Activated T-helper 2 cell treated with anti-CD3 and anti-CD28 coated beads, Interferon-gamma antibody, Interleukin-2, Interleukin-4, amounts not matched to agents 10 μg/mL and 5 μg/mL and 100 μg/mL, durations not matched to agents 14 hours and 24 hours and 36 hours (primary cell): ENCODE measurements around the gene GPR141. TPM values are rescaled to one million over a fixed set of nuclear protein-coding genes. Genes with fewer than 3 reads are reported as not detected.

Experiments used
- DNase-seq: peaks from one replicate; pipeline ENCODE4 v3.0.0; 2021; ENCODE audit warnings: low spot score
- H3K27ac Mint-ChIP-seq: one replicate; pipeline ENCODE4 v1.8.0; 2021; ENCODE audit warnings: mixed read lengths
- H3K27me3 Mint-ChIP-seq: one replicate; pipeline ENCODE4 v1.8.0; 2021; ENCODE audit warnings: low read depth, mixed read lengths
- H3K36me3 Mint-ChIP-seq: one replicate; pipeline ENCODE4 v1.8.0; 2021; ENCODE audit warnings: low read depth, mixed read lengths
- H3K4me1 Mint-ChIP-seq: one replicate; pipeline ENCODE4 v1.8.0; 2021; ENCODE audit warnings: low read depth, mixed read lengths
- H3K4me3 Mint-ChIP-seq: one replicate; pipeline ENCODE4 v1.8.0; 2021; ENCODE audit warnings: low read depth, mild to moderate bottlenecking, moderate library complexity, mixed read lengths
- H3K9me3 Mint-ChIP-seq: one replicate; pipeline ENCODE4 v1.8.0; 2021; ENCODE audit warnings: mixed read lengths
- intact Hi-C: fragments of 100-400 bp; cut with micrococcal nuclease; formaldehyde crosslinking; loops from one replicate; pipeline ENCODE4 v1.15.1; 2023
- total RNA-seq: library from RNA; stranded (reverse); gene quantifications from 2 replicates; pipeline ENCODE4 v1.2.3, GENCODE V29; 2022

GPR141 gene
- total RNA-seq, 1 donor from 2014 or later, result not detected

DNA sequence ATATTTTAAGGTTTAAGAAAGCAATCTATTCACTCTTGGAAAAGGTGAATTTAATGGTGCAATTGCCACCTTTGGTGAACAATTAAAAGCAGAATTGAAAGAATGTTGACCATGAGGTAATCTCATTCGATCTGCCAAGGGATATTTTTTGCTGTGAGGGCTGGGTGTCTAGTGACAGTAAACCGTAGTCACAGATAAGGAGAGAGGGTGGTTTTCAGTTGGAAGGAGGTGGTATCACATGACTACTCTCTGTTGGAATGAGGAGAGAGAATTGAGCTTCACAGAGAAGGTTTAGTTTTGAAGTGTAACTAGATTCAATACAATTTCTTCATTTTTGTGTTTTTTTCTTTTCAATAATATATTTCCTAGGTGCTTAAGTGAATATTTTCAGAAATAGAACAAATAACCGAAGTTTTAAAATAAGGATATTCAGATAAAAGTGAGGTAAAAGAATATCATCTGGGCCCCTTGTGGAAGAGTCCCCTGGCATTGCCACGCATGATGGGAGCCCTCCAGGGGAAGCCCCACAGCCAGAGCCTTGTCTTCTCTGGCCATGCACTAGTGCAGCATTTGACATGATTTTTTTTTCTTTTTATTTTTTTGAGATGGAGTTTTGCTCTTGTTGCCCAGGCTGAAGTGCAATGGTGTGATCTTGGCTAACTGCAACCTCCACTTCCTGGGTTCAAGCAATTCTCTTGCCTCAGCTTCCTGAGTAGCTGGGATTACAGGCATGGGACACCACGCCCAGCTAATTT is 73.4 kb downstream of the GPR141 start:
- no peak overlapping the region for H3K4me3 Mint-ChIP-seq
- intact Hi-C loops, result no loop called here
- no peak overlapping the region for H3K27ac Mint-ChIP-seq
- no peaks in the 10 kb centered on the region for H3K4me1 Mint-ChIP-seq
- peaks cover 7% of the 10 kb centered on the region for H3K27me3 Mint-ChIP-seq
- H3K9me3 Mint-ChIP-seq, result no peaks in the 10 kb centered on the region
- no peak for DNase-seq
- H3K36me3 Mint-ChIP-seq, result no peaks in the 10 kb centered on the region

DNA sequence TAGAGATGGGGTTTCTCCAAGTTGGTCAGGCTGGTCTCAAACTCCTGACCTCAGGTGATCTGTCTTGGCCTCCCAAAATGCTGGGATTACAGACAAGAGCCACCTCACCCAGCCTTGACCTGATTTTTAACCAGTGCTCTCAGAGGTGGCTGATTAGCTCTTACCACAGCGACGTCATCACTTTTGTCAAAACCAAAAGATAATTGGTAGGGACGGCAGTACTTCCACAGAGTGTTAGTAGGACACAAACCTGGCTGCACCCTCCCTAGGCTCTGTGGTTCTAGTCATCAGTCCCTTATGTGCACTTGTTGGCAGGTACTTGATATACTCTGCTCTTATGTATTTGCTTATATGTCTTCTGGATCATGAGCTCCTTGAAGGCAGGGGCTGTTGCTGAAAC is 74.0 kb downstream of the GPR141 start:
- no peak overlapping the region for H3K4me3 Mint-ChIP-seq
- H3K9me3 Mint-ChIP-seq, result no peaks in the 10 kb centered on the region
- H3K36me3 Mint-ChIP-seq, result no peaks in the 10 kb centered on the region
- H3K4me1 Mint-ChIP-seq, result no peaks in the 10 kb centered on the region
- H3K27me3 Mint-ChIP-seq, result peaks cover 7% of the 10 kb centered on the region
- intact Hi-C loops, result no loop called here
- no peak for DNase-seq
- H3K27ac Mint-ChIP-seq, result no peak overlapping the region

DNA sequence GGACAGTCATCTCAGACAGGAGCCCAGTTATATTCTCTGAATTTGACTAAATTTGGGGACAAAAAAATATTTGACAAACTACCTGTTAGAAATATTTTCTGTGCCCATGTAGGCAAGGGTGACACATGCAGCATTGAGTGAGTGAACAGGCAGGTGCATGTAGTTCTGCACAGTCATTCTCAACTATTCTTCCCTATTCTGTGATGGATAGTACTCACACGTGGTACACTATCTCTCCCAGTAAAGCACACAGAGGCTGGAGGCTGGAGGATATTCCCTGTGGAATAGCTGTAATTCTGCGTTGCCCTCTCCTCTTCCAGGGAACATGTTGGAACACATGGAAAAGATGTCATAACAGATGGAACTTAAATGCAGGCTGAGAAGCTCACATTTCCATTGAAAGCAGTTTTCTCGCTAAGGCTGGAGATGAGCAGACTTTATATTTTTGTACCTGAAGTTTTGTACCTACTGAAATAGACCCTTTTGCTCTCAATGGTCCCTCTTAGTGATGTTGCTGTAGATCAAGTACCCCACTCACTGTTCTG is 75.0 kb downstream of the GPR141 start:
- Mint-ChIP-seq H3K9me3 (no peaks in the 10 kb centered on the region), H3K27ac (no peak overlapping the region), H3K4me3 (no peak overlapping the region), H3K36me3 (no peaks in the 10 kb centered on the region), H3K4me1 (no peaks in the 10 kb centered on the region), H3K27me3 (peaks cover 7% of the 10 kb centered on the region)
- intact Hi-C loops, result no loop called here
- DNase-seq, result no peak

DNA sequence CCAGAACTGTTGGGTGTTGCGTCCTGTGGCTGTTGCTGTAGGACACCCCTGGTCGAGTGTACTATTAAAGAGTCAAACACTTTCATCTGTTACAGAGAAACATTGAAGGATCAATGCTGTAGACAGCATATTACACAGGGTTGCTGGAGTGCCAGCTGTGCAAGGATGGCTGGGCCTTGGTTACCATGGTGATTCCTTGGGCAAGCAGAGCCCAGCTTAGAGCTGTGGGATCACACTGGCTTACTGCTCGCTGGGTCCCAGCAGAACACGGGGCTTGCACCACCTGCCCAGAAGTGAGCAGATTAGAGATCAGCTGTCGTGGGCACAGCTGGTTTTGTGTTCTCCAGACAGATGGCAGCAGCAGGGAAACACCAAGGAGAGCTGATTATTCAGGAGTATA is 76.0 kb downstream of the GPR141 start:
- DNase-seq, result no peak
- intact Hi-C loops, result no loop called here
- no peaks in the 10 kb centered on the region for H3K4me1 Mint-ChIP-seq

DNA sequence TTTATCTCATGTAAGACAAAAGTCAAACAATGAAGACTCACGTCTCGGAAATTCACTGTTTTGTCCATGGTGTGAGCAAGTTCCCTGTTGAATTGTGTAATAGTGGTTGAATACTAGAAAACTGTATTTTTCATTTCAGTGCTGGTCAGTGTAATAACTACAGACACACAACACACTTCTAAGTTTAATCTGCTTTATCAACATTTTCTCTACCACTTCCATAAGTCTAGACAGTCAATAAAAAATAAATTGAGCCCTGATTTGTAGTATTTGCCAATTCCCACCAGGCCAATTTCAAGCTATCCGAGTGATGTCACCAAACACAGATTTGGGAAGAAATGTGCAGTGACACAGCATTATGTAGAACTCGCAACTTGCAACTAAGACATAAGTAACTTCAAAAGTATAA is 81.9 kb downstream of the GPR141 start:
- Mint-ChIP-seq H3K27ac (no peak overlapping the region), H3K9me3 (no peaks in the 10 kb centered on the region), H3K27me3 (peaks cover 5% of the 10 kb centered on the region), H3K4me3 (no peak overlapping the region), H3K36me3 (no peaks in the 10 kb centered on the region), H3K4me1 (peaks cover 7% of the 10 kb centered on the region)
- intact Hi-C loops, result no loop called here
- DNase-seq, result no peak

More for the DNA sequence above, 76.0 kb downstream of the GPR141 start:
- Mint-ChIP-seq H3K9me3 (no peaks in the 10 kb centered on the region), H3K4me3 (no peak overlapping the region), H3K36me3 (no peaks in the 10 kb centered on the region), H3K27me3 (peaks cover 7% of the 10 kb centered on the region), H3K27ac (no peak overlapping the region)

DNA sequence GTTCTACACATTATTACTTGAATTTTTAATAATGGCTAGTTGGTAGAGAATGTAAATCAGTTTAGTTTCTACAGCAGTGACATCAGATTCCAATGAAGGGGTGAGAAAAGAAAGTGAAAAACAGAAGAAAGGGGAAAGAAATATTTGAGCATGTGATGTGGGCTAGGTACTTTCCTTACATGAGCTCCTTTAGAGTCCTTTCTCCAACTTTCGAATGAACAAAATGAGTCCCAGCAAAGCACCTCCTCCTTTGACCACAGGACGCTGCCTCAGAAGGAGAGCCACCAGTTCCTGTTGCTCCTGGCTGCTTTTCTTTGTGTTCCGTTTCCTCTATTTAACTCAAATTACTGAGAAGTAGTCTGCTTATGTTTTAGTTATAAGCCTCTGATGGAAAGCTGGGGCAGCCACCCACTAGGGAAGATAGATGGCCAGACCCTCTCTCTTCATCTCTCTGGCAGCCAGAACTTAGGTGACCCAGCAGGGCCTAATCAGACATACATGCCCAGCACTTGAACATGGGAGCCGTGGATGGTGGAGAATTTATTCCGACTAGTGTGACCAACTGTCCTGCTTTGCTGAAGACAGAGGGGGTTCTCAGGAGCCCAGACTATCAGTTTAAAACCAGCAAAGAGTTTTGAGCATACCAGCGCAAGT is 82.4 kb downstream of the GPR141 start:
- H3K4me3 Mint-ChIP-seq, result no peak overlapping the region
- peaks cover 7% of the 10 kb centered on the region for H3K4me1 Mint-ChIP-seq
- no peaks in the 10 kb centered on the region for H3K9me3 Mint-ChIP-seq
- peaks cover 2% of the 10 kb centered on the region for H3K27me3 Mint-ChIP-seq
- DNase-seq, result no peak
- H3K27ac Mint-ChIP-seq, result no peak overlapping the region
- H3K36me3 Mint-ChIP-seq, result no peaks in the 10 kb centered on the region
- intact Hi-C loops, result no loop called here

DNA sequence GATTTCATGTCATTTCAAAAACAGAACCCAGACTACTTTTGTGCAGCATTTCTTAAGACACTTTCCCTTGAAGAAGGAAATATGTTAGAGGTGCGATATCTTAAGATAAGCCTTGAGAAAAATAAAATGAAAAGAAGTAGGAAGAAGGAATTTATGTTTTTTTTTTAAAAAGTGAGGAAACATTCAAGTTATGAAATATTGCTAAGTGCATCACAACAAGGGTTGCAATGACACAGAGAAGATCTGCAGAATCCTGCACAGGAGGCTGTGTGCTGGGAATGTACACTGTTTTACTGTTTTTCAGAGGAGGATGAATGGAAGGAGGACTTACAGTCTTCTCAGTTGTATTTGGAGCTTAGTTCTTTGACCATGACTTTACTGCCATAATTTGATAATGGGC is 85.0 kb downstream of the GPR141 start:
- no peaks in the 10 kb centered on the region for H3K9me3 Mint-ChIP-seq
- no peaks in the 10 kb centered on the region for H3K36me3 Mint-ChIP-seq
- H3K27ac Mint-ChIP-seq, result no peak overlapping the region
- H3K4me1 Mint-ChIP-seq, result peaks cover 7% of the 10 kb centered on the region
- H3K27me3 Mint-ChIP-seq, result no peaks in the 10 kb centered on the region
- H3K4me3 Mint-ChIP-seq, result no peak overlapping the region
- no peak for DNase-seq
- intact Hi-C loops, result no loop called here

DNA sequence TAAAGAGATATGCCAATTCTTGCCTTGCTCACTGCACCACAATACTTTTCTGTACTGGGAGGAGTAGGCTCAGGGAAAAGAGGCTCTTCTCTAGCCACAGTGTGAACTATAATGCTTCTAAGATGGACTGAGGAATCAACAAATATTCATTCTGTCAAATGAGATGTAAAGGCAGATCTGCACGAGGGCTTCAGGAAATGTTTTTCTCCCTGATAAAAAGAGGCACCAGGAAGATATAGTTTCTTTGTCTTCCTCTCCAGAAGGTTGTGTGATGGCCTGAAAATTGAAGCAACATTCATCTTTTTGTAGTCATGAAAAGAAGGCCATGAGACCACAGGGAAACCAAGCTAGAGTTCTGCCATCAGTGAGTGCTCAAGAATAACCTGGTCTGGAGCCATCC is 85.7 kb downstream of the GPR141 start:
- Mint-ChIP-seq H3K27me3 (no peaks in the 10 kb centered on the region), H3K9me3 (no peaks in the 10 kb centered on the region), H3K27ac (no peak overlapping the region), H3K36me3 (no peaks in the 10 kb centered on the region), H3K4me1 (peaks cover 7% of the 10 kb centered on the region), H3K4me3 (no peak overlapping the region)
- no peak for DNase-seq
- intact Hi-C loops, result no loop called here

DNA sequence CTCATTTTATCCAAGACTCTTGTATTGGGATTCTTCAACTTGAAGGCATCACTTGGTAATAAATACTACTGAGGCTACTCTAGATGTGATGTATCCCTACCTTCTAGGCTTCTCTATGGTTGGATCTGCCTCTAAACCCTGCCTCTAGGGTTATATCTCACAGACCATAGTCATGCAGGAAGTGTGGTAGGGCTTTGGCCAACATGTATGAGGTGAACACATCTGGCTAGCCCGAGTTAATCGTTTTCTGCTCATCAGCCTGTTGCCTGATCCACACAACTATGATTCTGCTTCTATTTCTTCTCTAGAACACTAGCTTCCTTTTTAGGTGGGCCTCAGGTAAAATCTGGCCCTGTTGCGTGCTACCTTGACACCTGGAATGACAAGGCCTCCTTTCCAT is 86.2 kb downstream of the GPR141 start:
- Mint-ChIP-seq H3K4me1 (peaks cover 7% of the 10 kb centered on the region), H3K4me3 (no peak overlapping the region), H3K36me3 (no peaks in the 10 kb centered on the region), H3K27ac (no peak overlapping the region), H3K9me3 (no peaks in the 10 kb centered on the region), H3K27me3 (no peaks in the 10 kb centered on the region)
- no peak for DNase-seq
- intact Hi-C loops, result no loop called here

DNA sequence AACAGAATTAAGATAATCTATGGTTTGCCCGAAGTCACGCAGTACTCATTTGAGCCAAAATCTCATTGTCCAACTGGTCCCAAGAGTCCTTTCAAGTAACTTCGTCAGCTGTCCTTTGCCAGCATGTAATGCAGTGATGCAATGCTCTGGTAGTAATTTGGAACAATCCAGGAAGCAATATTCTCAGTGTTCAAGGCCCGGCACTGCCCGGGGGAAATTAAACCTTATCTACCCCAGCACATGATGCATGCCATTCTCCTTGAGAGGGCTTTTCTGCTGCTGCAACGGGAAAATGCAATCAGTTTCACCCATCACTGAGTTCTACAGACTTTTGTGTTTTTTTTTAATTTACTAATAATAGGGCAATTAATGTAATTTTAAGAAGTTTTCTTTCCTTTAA is 87.3 kb downstream of the GPR141 start:
- intact Hi-C loops, result no loop called here
- Mint-ChIP-seq H3K27ac (no peak overlapping the region), H3K4me3 (no peak overlapping the region), H3K27me3 (no peaks in the 10 kb centered on the region), H3K4me1 (peaks cover 5% of the 10 kb centered on the region), H3K9me3 (peaks cover 6% of the 10 kb centered on the region), H3K36me3 (no peaks in the 10 kb centered on the region)
- DNase-seq, result no peak

DNA sequence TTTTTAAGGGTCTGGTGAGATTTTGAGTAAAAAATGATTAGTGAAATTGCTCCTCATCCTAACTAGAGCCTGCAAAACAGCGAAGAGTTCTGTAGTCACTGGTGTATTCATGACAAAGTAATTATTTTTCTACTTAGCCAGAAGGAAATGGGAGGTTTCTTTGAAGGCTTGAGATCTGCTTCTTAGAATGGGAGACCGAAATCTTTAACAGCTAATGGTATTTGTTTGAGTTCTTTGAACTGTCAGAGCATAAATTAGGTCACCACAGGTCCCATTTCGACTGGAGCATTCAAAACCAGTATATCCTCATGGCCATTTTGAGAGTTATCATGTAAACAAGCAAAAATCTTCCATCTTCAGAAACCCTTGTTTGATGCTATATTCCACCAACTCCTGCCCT is 87.8 kb downstream of the GPR141 start:
- no peak for DNase-seq
- Mint-ChIP-seq H3K27ac (no peak overlapping the region), H3K36me3 (no peaks in the 10 kb centered on the region), H3K27me3 (no peaks in the 10 kb centered on the region), H3K9me3 (peaks cover 6% of the 10 kb centered on the region), H3K4me3 (no peak overlapping the region), H3K4me1 (no peaks in the 10 kb centered on the region)
- intact Hi-C loops, result no loop called here

DNA sequence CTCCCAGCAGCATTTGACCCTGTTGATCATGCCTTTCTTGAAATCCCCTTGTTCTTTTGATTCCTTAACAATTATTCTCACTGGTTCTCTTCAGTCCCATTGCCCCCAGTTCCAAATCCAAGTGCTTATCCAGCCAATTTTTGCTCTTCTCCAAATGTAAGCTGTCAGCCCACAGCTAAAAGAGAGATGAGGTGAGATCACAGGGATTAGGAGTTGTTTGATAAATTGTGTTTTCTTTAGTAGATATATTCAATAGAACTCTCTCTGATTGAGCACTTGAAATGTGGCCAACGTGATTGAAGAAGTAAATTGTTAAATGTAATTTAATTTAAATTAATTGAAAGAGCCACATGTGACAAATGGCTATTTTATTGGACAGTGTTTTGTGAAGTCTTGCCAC is 88.2 kb downstream of the GPR141 start:
- DNase-seq, result no peak
- Mint-ChIP-seq H3K27ac (no peak overlapping the region), H3K27me3 (no peaks in the 10 kb centered on the region), H3K4me1 (no peaks in the 10 kb centered on the region), H3K9me3 (peaks cover 6% of the 10 kb centered on the region), H3K4me3 (no peak overlapping the region), H3K36me3 (no peaks in the 10 kb centered on the region)
- intact Hi-C loops, result no loop called here

DNA sequence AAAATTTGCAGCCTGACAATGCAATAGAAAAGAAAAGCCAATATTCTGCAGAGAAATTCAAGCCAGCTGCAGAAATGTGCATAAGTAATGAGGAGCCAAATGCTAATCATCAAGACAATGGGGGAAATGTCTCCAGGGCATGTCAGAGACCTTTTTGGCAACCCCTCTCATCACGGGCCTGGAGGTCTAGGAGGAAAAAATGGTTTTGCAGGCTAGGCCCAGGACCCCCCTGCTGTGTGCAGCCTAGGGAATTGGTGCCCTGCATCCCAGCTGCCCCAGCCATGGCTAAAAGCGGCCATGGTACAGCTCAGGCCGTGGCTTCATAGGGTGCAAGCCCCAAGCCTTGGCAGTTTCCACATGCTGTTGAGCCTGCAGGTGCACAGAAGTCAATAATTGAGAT is 92.4 kb downstream of the GPR141 start:
- DNase-seq, result no peak
- Mint-ChIP-seq H3K9me3 (peaks cover 15% of the 10 kb centered on the region), H3K27me3 (peaks cover 1% of the 10 kb centered on the region), H3K27ac (no peak overlapping the region), H3K4me3 (no peak overlapping the region), H3K36me3 (no peaks in the 10 kb centered on the region), H3K4me1 (no peaks in the 10 kb centered on the region)
- intact Hi-C loops, result no loop called here
